Right lobe of liver (tissue), 4 donors: Measurements from ENCODE around the gene TMEM255B.

ENCODE experiments used
- CTCF ChIP-seq, 4 donors: fragments of 200-600 bp in 3 of 4; fragments of 450-650 bp in 1 of 4; IDR thresholded peaks; one replicate each; pipeline versions ENCODE4 v1.5.1 to v1.8.0; 2016 to 2022; ENCODE audit warnings: antibody characterized with exemption in 4 of 4, mild to moderate bottlenecking in 2 of 4
- POLR2A ChIP-seq: fragments of 450-650 bp; IDR thresholded peaks from one replicate; pipeline ENCODE4 v1.6.1; 2017; ENCODE audit warnings: antibody characterized with exemption, mild to moderate bottlenecking
- donor health status: DM: no; HTN: no; CAD: no.
- donor health status: DM: no; HTN: no; CAD: no.
- donor health status: DM: no; HTN: yes; CAD: no.

- no peak for TF ChIP-seq POLR2A
- TF ChIP-seq CTCF (IDR thresholded peaks at IDR 0.05), result no peak
Observed at GRCh38 chr13:113794764-113795173, 35.7 kb downstream of the TMEM255B start.
